HG03196 (cell line): ENCODE measurements around the gene MYDGF.

Source experiments
- ATAC-seq: cut with Tn5 transposase; IDR thresholded peaks from one replicate; pipeline ENCODE4 v1.9.1; 2021; ENCODE audit not compliant: unreplicated experiment

The MYDGF gene

DNA sequence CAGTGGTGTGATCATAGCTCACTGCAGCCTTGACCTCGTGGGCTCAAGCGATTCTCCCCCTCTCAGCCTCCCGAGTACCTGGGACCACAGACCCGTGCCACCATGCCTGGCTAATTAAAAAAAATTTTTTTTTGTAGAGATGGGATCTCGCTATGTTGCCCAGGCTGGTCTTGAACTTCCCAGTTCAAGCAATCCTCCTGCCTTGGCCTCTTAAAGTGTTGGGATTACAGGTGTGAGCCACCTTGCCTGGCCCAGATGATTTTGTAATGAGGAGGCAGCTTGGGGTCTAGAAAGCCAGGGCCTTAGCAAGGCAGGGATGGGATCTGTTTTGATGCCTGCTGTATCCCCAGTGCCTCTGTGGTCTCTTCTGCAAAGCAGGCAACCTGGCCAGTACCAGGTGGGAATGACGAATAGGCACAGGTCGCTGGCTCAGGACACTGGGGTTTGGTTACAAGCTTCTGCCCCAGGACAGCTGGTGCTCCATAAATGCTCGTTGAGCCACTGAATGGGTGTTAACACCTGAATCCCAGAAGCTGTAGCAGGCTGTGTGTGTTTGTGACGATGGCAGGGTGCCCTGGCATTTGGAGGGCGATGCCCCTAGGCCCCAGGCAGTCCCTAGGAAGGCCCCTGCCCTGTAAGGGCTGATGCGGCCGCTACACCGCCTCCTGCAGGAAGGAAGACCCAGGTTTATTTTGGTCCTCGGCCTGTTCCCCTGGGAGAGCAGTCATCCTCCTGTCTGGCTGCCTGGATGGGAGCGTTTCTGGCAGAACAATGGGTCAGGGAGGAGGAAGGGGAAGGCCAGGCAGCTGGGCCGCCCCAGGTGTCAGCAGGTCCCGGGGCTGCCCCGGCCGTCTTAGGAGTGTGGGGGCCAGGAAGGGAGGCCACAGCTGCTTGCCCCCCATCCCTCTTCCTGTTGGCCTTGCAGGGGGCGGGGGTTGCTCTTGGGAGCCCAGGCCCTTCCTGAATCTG, 22.2 kb downstream of the MYDGF start:
- ATAC-seq: no peak

DNA sequence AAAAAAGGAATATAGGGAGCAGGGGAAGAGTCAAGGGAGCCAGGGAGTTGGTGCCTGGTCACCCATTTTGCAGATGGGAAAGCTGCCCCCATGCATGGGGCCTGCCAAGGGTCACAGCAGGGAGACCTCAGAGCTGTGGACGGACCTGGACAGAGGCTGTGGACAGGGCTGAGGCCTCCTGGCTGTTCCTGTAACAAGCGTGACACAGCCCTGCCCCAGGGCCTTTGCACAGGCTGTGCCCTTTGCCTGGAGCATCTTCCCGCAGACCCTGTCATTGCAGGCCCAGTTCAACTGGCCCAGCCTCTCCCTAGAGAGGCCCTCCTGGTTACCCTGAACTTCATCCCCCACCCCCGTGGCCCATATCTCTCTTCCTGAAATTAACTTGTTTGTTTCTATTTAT, 24.4 kb downstream of the MYDGF start:
- no peak for ATAC-seq

DNA sequence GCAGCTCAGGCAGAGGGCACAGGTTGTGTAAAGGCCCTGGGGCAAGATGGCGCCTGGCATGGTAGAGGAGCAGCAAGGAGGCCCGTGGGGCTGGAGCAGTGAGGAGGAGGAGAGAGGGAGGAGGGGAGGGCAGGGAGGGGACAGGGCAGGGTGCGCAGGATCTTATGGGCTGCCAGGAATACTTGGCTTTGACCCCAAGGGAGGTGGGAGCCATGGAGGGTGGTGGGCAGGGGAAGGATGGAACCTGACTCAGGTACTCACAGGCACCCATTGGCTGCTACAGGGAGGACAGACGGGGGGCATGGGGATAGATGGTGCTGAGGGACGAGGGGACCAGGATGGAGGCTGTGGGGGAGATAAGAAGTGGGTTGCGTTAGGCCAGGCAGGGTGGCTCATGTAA, 27.5 kb downstream of the MYDGF start:
- ATAC-seq: no peak

DNA sequence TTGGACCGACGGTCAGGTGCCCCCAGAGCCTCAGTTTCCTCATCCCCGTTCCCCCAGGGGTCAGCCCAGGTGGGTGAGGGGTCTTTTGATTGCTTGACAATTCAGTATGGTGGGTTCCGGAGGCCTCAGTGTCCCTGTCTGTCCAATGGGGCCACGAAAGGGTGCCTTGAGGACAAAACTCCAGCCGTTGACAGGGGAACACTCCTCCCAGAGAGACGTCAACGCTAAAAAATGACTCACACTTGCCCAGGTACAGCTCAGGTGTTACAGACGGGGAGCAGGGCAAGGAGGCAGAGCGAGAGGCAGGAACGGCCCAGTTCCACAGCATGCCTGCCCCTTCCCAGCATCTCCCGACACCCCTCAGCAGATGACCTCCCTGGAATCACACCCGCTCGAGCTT, 29.0 kb downstream of the MYDGF start:
- ATAC-seq: no peak

DNA sequence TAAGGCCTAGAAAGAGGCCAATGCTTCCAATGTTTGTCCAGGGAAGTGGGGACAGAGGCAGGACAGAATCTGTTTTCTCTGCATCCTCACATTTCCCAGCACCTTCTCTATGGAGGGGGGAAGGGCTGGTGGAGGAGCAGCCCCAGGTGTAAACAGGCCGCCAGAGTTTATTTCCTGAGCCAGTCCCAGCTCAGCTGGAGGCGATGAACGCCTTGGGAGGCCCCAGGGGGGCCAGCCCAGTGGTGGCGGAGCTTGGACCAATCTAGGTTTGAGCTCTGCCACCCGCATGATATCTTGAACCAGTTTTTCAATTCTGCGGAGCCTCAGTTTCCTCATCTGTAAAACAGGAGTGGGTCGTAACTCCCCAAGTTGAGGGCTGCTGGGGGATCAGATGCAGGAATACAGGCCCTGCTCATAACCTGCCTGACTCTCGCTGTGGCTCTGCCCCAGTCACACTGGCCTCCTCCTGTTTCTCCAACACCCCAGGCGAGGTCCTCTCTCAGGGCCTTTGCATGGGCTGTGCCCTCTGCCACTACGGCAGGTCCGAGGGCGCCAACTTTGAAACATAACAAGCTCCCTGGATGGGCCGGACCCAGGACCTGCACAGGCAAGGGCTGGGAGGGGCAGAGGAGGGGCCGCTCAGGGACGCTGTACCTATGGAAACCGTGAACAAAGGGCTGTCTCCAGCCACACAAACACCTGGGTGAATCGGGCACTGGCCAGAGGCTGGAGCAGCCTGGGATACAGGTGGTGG, 29.7 kb downstream of the MYDGF start:
- ATAC-seq: no peak

DNA sequence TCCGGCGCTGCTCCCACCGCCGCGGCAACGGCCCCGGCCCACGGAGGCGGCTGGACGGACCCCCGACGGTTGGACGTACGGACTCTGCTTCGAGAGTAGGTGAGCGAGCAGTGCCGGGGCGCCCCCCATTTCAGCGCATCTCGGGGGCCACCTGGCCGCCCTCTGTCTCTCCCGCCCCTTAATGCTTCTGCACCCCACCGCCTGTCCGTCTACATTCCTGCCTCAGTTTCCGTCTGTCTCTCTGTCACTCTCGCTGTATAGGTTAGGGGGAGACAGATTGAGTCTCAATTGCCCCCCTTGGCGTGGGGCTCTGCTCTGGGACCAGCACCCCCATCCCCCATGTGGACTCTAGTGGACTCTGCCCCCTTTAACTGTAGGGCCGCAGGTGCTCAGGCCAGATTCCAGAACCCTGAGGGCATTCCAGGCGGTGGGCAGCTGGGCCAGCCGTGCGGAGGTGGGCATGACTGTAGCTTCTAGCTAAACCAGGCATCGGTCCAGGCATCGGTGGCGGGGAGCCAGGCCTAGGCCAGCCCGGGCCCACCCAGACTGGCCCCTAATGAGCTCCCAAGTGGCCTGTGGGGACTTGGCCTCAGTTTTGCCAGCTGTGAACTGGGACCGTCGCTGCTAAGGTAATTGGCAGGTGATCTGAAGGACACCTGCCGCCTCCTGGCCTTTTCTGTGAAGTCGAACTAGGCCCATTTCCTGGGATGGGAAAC, 30.5 kb downstream of the MYDGF start:
- ATAC-seq: peak; percentile 1

DNA sequence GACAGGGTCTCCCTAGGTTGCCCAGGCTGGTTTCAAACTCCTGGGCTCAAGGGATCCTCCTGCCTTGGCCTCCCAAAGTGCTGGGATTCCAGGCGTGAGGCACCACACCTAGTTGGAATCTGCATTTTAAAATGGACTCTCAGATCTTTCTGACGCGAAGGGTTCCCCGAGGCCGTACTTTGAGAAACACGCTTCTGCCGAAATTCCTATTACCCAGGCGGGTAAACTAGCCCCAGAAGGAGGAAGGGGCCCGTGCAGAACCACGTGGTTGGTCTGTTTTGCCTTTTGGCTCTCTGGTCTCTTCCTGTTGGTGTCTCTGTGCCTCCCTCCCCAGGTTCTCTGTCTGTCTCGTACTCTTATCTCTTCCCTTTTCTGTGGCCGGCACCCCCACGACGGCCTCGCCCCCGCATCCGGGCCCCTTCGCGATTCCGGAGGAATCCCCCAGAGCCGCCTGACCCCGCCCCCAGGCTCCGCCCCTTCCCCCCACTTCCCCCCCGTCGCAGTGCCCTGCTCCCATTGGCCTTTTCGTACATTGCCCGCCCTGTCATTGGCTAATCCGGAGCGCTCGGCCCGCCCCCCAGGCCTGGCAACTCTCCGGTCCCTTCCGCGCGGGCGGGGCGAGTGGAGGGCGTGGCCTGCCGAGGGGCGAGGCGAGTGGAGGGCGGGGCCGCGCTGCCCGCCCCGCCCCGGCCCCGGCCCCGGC, 31.2 kb downstream of the MYDGF start, which contains the start of gene TNFAIP8L1:
TNFAIP8L1 (plus strand) TSS at position 689 of the 703 bp plus-strand sequence. CDS start 12,354 bp downstream, outside the sequence.
- ATAC-seq: peak; percentile 77

DNA sequence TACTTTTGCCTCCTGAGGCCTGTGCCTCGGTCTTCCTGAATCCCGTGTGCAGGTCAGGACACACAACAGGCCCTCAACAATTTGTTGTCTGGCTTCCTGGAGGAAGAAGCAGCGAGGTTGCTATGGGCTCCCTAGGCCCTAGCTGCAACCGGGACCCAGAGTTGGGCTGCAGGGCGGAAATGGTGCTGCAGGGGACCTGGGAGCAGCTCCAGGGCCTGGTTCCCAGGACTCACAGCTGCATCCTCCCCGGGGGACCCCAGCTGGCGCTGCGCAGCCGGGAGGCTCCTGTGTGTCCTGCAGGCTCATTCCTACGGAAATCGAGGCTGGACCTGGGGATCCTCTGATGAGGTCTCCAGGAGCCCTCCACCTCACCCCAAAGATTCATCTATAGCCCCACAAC, 31.8 kb downstream of the MYDGF start:
- ATAC-seq: no peak

DNA sequence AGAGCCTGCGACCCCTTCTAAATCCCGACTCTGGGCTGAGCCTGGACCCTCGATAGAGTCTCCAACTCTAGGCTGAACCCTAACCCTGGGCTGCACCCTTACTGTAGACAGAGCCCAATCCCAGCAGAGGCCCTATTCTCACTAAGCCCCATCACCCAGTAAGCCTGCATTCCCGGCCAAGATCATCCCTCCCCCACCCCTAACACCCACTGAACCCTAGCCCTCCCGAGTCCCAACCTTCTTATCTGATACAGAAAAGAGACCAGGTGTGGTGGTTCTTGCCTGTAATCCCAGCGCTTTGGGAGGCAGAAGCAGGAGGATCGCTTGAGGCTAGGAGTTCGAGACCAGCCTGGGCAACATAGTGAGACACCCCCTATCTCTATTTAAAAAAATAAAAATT, 33.4 kb downstream of the MYDGF start:
- ATAC-seq: no peak

DNA sequence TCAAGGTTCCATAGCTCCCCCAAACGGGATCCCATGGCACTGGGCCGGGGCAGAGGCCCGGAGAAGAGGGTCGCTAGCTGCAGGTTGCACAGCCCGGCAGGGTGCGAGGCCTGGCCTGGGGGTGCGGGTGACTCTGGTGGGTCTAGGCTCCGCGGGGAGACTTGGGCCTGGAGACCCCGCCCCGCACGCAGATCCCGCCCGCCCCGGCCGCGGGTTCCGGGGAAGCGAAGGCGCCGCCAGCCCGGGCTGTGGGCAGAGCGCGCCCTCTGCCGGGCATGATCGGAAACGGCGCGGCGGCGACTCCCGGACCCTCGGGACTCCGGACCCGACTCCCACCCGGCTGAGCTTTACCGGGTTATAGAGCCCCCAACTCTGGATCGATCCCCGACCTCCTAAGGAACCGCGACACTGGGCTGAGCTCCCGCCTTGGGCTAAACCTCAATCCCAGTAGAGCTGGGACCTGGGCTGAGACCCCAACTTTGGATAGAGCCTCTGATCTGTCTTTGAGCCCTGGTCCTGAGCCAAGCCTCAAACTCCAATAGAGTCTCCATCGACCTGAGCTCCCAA, 33.9 kb downstream of the MYDGF start:
- ATAC-seq: no peak

DNA sequence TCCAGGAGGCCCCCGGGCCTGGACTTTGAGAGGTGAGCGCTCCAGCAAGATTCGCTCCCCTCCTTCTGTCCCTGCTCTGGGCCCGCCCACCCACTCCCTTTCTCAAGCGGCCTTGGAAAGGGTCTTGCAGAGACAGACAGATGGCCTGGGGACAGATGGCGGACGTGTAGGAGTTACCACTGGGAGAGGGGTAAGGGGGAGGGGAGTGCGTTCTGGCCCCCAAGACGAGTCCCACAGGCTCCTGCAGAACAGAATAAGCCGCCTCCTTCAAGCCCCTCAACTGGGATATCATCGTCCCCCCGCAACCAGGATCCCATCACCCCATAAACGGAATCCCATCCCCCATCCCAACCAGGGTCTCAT, 34.4 kb downstream of the MYDGF start:
- no peak for ATAC-seq

DNA sequence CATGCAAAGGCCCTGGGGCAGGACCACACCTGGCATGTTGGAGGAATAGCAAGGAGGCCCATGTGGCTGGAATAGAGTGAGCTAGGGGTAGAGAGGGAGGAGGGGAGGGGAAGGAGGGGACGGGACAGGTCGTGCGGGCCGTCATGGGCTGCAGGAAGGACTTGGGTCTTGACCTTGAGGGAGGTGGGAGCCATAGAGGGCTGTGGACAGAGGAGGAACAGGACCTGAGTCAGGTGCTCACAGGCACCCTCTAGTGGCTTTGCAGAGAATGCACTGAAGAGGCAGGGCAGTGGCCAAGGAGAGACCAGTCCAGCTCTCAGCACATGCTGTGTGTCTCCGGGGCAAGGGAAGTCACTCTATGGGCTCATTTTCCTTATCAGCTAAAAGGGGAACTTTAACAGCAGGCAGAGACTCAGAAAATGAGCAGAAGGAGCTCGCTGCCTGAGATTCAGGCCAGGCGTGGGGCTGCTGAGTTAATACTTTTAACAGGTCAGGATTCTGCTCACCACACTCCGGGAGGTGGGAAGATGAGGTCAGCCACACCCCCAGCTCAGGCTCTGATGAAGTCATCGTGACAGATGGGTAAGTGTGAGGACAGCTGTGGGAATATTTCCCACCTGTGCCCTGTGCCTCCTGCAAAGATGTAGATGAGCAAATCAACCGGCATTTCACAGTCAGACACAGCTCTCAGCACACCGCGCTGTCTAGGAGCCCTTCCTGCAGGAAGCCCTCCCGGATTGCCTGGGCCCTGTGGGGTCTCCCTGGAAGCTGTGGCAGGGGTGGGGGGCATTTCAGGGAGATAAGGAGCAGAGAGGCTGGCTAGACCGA, 36.8 kb downstream of the MYDGF start:
- no peak for ATAC-seq

DNA sequence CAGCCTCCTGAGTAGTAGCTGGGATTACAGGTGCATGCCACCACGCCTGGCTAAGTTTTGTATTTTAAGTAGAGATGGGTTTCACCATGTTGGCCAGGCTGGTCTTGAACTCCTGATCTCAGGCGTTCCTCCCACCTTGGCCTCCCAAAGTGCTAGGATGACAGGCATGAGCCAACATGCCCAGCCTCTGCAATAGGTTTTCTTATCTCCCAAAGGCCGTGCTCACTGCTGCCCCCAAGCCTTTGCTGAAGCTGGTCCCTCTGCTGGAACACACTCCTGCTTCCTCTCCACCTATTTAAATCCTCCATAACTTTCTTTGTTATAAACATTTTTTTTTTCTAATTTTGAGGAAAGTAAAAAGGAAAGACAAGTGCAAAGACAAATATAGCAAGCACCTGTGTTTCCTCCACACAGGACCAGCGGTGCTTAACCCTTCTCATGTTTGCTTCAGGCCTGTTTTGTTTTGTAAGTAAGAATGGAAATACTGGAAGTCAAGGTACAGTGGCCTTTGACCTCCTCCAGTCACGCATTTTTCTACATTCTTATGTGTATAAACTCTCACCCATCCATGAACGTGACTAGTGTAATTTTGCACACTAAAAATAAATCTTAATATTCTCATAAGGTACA, 45.3 kb downstream of the MYDGF start:
- no peak for ATAC-seq

DNA sequence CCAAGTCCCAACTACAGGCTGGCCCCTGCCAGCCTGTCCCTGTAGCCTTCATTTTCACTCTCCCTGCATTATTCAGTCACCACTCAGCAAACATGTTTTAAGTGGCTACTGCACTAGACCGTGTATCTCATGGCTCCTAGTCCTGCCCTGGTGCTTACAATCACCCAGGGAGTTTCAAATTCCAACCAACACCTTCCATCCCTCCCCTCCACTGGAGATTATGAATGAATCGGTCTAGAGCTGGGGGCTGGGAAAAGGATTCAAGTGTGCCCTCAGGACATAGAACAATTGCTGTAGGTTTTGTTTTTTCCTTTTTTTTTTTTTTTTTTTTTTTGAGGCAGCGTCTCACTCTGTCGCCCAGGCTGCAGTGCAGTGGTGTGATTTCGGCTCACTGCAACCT, 45.8 kb downstream of the MYDGF start:
- no peak for ATAC-seq

DNA sequence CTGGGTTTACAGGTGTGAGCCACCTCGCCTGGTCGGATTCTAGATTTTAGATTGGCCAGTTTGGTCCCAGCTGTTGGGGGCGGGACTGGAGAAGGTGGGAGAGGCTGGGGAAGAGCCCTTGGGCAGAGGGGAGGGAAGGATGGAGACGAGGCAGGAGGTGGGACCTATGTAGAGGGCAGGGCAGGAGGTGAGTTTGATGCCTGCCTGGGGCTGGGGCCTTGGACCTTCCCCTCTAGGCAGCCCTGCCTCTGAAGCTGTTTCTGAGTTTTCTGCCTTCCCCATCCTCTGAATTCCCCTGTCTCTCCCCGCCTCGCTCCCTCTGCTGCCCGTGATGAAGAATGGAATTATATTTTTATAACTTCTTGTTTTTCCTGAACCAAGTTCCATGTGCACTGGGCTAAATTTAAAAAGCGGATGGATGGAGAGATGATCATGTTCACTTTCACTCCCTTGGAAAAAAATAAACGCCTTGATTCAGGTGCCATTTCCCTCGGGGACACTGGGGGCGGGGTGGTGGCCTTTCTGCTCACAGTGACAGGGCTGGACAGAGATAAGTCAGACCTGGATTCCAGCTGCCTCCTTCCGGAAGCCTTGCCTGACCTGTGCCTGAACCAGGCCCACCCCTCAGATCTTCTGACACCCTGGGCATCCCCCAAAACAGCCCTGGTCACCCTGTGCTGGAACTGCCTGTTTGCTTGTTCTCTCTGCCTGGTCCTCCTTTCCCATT, 47.3 kb downstream of the MYDGF start:
- no peak for ATAC-seq

DNA sequence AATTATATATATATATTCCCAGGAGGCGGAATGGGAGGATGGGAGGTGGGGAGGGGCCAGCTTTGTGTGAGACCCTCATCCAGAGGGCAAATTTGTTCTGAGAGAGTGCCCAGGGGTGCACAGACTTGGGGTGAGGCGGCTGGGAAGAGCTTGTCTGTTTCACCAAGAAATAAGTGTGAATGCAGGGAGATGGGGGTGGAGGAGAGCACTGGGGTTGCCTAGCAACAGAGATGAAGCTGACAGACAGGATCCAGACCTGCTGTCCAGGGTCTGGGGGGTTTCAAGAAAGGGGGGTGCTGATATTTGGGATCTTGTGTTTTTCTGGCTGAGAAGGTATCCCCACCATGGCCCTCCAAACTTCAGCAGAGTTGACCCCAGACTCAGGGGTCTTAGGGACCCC, 49.5 kb downstream of the MYDGF start:
- ATAC-seq: no peak

DNA sequence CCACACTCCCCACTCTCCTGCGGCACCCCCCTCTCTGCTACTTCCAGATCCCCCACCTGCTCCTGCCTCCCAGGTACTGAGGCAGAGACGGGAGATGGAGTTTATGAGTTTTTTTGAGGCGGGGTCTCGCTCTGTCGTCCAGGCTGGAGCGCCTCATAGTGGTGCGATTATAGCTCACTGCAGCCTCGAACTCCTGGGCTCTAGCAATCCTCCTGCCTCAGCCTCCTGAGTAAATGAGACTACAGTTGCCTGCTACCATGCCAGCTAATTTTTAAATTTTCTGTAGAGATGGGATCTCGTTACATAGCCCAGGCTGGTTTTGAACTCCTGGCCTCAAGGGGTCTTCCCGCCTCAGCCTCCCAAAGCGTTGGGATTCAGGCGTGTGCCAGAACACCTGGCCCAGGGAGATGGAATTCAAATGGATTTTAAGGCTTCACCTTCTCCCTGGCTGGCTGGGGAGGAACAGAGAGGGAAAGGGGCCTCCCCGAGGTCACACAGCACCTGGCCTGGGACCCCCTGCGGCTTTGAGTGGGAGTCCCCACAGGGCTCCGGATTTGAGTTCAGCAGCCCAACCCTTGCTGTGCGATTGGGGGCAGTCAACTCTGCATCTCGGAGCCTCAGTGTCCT, 50.4 kb downstream of the MYDGF start:
- ATAC-seq: no peak

DNA sequence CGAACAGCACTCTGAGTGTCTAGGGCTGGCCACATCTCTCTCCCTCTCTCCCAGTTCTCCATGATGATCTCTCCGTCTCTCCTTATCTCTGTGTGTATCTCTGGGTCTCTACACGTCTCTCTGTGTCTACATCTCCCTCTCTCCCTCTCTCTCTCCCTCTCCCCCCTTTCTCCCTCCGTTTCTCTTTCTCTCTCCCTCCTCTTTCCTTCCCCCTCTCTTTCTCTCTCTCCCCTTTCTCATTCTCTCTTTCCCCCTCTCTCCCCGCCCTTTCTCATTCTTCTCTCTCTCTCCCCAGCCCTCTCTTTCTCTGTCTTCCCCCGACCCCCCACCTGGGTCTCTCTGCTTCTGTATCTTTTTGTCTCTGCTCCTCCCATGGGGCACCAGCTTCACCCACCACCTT, 52.1 kb downstream of the MYDGF start:
- ATAC-seq: no peak
